ENCODE results near the gene KRTAP12-2.
"Not testable (repeated sequence)": the region's sequence is repeated elsewhere in the genome, so short reads cannot be mapped to it uniquely, and the experiment has no call there.

The KRTAP12-2 gene

DNA sequence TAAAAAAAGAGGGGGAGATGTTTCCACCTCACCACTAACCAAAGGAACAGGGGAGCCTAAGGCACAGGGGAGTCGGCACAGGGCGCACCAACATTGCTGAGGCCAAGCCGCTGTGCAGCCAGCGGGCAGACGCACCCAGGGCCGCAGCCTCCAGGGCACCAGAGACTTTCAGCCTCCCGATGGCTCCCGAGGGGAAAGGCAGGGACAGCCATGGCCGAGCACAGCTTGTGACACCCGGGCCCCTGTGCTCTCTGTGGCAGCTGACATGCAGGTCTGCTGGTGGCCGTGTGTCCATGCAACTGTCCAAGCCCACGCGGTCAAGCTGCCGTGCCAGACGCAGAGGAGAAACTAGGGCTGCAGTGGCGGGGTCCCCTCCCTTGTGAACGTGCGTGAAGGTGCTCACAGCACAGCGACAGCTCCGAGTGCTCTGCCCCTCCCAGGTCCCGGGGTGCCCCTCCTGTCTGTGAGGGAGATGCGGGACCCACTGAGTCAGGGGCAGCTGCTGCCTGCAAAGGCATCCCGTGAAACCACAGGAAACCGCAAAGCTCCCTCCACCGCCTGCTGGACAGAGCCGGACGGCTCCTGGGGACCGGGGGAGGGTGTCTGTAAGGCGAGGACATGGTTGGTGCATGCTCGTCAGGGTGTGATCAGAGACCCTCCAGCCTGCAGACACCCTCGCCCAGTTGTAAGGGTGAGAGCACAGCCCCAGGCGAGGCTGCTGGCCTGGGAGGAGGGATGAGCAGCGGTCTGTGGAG, 18.0 kb downstream of the KRTAP12-2 start:
- no peak for DNase-seq (ENCODE audit: low read depth)
- TF ChIP-seq, protein P1, sequence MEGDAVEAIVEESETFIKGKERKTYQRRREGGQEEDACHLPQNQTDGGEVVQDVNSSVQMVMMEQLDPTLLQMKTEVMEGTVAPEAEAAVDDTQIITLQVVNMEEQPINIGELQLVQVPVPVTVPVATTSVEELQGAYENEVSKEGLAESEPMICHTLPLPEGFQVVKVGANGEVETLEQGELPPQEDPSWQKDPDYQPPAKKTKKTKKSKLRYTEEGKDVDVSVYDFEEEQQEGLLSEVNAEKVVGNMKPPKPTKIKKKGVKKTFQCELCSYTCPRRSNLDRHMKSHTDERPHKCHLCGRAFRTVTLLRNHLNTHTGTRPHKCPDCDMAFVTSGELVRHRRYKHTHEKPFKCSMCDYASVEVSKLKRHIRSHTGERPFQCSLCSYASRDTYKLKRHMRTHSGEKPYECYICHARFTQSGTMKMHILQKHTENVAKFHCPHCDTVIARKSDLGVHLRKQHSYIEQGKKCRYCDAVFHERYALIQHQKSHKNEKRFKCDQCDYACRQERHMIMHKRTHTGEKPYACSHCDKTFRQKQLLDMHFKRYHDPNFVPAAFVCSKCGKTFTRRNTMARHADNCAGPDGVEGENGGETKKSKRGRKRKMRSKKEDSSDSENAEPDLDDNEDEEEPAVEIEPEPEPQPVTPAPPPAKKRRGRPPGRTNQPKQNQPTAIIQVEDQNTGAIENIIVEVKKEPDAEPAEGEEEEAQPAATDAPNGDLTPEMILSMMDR (conservative IDR thresholded peaks at IDR 0.05; ENCODE audit: control insufficient read depth, insufficient read depth, low read depth, low read length), result no peak
- no peak overlapping the region for H3K4me3 ChIP-seq (ENCODE audit: control insufficient read depth, low read depth, low read length)

DNA sequence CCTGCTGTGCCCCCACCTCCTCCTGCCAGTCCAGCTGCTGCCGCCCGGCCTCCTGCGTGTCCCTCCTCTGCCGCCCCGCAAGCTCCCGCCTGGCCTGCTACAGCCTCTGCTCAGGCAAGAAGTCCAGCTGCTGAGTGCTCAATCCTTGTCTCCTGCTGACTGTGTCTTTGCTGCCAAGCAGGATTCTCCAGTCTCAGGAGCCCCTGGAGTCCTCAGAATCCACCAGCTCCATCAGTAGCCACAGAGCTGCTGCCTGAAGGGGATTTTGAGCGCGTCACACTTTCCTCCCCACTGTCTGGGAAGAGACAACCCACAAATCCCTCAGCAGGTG, 19.5 kb downstream of the KRTAP12-2 start:
- TF ChIP-seq, protein P1 (conservative IDR thresholded peaks at IDR 0.05; ENCODE audit: control insufficient read depth, insufficient read depth, low read depth, low read length), result no peak
- DNase-seq (ENCODE audit: low read depth), result no peak

DNA sequence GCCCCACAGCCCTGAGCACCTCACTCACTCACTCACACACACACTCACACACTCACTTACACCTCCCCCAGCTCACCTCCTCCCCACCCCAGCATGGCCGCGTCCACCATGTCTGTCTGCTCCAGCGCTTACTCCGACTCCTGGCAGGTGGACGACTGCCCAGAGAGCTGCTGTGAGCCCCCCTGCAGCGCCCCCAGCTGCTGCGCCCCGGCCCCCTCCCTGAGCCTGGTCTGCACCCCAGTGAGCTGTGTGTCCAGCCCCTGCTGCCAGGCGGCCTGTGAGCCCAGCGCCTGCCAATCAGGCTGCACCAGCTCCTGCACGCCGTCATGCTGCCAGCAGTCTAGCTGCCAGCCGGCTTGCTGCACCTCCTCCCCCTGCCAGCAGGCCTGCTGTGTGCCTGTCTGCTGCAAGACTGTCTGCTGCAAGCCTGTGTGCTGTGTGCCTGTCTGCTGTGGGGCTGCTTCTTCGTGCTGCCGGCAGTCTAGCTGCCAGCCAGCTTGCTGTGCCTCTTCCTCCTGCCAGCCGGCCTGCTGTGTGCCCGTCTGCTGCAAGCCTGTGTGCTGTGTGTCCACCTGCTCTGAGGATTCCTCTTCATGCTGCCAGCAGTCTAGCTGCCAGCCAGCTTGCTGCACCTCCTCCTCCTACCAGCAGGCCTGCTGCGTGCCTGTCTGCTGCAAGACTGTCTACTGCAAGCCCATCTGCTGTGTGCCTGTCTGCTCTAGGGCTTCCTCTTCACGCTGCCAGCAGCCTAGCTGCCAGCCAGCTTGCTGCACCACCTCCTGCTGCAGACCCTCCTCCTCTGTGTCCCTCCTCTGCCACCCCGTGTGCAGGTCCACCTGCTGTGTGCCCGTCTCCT, 20.1 kb downstream of the KRTAP12-2 start, which contains the start of gene KRTAP10-11:
Gene KRTAP10-11, plus strand, starts transcription at position 49 of the 856 bp plus-strand sequence. Its CDS starts 45 bp downstream, at position 94.
- not testable (repeated sequence) for DNase-seq (ENCODE audit: low read depth); H3K4me3 ChIP-seq (ENCODE audit: control insufficient read depth, low read depth, low read length)

More for the DNA sequence above, 19.5 kb downstream of the KRTAP12-2 start:
- H3K4me3 ChIP-seq (ENCODE audit: control insufficient read depth, low read depth, low read length), result no peak overlapping the region

DNA sequence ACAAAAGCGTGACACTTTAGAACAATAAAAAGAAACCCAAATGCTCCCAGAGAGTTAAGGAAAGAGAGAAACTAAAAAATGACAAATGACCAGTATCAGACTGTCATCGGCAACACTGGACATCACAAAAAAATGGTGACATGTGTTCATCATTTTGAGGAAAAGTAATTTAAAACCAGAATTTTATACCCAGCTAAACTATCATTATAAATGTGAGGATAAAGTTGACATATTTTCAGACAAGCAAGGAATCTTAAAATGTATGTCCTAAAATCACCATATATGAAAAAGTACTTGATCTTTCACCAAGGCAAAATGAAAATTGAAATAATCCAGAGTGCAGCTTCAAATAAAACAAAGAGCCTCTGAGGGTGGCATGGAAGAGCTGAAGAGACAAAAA, 21.8 kb downstream of the KRTAP12-2 start:
- TF ChIP-seq, protein P1 (conservative IDR thresholded peaks at IDR 0.05; ENCODE audit: control insufficient read depth, insufficient read depth, low read depth, low read length), result no peak
- no peak for DNase-seq (ENCODE audit: low read depth)
- no peak overlapping the region for H3K4me3 ChIP-seq (ENCODE audit: control insufficient read depth, low read depth, low read length)

DNA sequence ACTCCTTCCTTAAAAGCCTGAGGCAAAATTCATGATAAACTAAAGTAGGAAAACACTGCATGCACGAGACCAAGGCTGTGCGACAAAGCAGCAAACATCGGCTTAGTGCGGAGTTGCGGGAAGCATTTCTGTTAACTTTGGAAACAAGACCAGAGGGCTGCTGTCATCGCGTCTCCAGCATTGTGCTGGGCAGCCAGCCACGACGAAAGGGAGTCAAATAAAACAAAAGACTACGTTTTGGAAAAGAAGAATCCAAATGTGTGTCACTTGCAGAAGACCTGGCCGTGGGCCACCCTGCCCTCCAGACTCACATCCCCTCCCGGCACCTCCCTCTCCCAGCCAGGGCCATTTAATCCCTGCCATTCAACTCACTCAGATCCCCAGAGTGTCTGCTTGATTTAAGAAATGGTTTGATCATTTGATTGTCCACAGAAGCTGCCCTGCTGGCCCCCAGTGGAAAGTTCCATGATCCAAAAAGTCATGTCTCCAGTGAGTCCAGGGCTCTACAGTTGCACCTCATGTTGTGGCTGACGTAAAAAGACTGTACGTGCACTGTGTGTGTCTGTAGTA, 22.9 kb downstream of the KRTAP12-2 start:
- DNase-seq (ENCODE audit: low read depth), result no peak
- no peak overlapping the region for H3K4me3 ChIP-seq (ENCODE audit: control insufficient read depth, low read depth, low read length)
- TF ChIP-seq, protein P1 (conservative IDR thresholded peaks at IDR 0.05; ENCODE audit: control insufficient read depth, insufficient read depth, low read depth, low read length), result no peak

DNA sequence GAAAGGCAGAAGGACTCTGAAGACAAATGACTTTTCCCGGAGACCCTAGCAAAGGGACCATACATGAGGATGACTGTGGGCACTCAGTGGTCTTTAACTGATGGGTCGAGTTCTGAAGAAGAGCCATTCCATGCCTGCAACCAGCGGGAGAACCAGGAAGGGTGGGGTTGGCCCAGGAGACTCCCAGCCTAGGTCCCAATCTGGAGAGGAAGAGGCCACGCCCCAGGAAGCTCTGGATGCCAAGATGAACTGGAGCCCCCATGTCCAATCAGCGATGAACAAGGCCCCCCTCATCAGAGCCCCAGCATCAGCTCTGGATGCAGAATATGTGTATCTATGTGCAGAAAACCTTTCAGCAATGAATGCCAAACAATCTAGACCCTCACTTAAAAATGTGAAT, 26.0 kb downstream of the KRTAP12-2 start:
- DNase-seq (ENCODE audit: low read depth), result no peak
- TF ChIP-seq, protein P1 (conservative IDR thresholded peaks at IDR 0.05; ENCODE audit: control insufficient read depth, insufficient read depth, low read depth, low read length), result no peak
- no peak overlapping the region for H3K4me3 ChIP-seq (ENCODE audit: control insufficient read depth, low read depth, low read length)

DNA sequence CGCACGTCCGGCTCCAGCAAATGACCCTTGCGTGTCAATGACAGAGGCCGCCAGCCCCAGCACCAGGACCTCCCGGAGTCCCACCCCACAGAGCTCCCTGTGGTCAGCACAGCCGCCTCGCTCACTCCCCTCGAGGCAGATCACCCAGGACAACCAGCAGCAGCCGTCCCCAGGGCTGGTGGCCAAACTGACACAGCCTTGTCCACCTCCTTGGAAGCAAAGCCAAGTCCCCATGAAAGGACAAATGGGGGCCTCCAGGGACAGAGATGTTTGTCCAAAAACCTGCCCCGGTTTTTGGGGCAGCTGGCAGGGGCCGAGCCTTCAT, 27.4 kb downstream of the KRTAP12-2 start:
- no peak overlapping the region for H3K4me3 ChIP-seq (ENCODE audit: control insufficient read depth, low read depth, low read length)
- no peak for DNase-seq (ENCODE audit: low read depth)
- TF ChIP-seq, protein P1 (conservative IDR thresholded peaks at IDR 0.05; ENCODE audit: control insufficient read depth, insufficient read depth, low read depth, low read length), result no peak

DNA sequence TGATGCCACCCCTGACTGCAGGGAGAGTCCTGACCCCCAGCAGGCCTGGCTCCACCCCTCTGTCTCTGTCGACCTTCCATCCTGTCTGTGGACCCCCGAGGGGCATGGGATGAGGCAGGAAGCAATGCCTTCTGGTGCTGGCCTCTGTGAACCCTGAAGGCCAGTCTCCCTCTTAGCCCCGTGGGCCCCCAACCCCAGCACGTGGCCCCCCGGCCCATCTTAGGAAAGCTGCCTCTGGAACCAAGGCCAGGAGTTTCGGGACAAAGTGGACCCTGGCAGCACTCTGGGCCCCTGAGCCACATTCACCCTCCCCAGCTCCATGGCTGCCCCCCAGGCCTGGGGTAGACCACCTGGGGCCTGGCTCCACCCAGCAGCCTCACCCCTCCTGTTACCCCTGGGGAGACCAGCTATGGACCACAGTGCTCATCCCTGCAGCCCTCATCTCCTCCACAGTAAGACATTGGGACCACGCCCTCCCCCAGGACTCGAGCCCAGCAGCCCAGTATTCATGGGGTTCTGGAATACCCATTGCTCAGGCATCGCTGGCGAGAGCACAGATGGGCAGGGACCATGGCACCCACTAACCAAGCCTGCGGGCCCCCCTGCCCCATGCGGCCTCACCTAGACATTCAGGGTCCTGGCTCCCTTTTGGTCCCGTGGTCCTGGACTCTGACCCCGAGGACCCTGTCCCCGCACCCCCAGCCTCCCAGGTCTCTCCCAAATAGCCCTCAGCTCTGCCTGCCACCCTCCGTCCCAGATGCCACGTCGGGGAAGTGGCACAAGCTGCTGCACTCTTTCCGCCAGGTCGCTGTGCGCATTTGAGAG, 28.0 kb downstream of the KRTAP12-2 start:
- not testable (repeated sequence) for DNase-seq (ENCODE audit: low read depth); H3K4me3 ChIP-seq (ENCODE audit: control insufficient read depth, low read depth, low read length)

DNA sequence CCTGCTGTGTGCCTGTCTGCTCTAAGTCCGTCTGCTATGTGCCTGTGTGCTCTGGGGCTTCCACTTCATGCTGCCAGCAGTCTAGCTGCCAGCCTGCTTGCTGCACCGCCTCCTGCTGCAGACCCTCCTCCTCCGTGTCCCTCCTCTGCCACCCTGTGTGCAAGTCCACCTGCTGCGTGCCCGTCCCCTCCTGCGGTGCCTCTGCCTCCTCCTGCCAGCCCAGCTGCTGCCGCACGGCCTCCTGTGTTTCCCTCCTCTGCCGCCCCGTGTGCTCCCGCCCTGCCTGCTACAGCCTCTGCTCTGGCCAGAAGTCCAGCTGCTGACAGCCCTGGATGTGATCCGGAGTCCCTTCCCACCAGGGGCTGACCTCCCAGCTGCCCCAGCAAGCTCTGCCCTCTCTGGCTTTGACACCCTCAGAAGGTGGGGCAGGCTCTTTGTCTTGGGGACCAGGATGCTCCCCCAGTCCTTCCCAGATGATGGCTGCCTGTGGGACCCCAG, 28.8 kb downstream of the KRTAP12-2 start:
- DNase-seq (ENCODE audit: low read depth); H3K4me3 ChIP-seq (ENCODE audit: control insufficient read depth, low read depth, low read length): not testable (repeated sequence)
